NCI-H446 (cell line): ENCODE data around the gene NBEA.

Experiments used
- DNase-seq, 2 experiments: peaks; one replicate each; lab custom pipeline; 2025; lab: John Stamatoyannopoulos, UW

Gene NBEA

DNA sequence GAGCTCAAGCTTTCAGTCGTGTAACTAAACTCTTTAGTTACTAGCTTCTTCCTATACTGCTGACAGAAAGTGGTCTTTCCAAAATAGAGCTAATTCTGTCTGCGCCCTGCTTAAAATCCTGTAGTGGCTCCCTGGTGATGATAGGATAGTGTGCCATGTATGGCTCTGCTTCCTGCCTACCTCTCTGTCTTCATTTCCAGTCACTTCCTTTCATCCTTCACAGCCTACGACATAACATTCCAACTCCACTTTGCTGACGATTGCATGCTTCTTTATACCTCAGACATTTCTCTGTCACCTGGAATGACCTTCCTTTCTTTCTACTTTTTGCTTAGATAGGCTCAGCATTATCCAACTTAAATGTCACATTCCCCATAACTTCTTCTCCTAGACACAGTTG, 343.6 kb downstream of the NBEA start:
- DNase-seq = no peak

DNA sequence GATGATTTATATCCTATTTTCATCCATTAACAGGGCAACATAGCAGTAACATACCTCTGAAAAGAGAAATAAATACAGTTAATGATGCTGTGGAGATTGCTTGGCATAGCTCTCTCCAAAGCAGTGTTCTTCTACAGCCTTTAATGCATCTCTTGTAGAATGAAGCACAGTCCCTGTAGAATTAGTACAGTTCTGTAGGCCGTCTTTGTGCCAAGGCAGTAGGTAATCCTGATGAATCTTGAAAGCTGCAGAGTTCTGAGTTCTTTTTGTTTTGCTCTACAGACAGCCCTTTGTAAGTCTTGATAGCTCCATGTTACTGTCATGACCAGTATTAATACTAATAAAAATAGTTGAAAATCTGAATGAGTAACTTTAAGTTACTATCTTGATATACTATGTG, 350.3 kb downstream of the NBEA start:
- no peak for DNase-seq

DNA sequence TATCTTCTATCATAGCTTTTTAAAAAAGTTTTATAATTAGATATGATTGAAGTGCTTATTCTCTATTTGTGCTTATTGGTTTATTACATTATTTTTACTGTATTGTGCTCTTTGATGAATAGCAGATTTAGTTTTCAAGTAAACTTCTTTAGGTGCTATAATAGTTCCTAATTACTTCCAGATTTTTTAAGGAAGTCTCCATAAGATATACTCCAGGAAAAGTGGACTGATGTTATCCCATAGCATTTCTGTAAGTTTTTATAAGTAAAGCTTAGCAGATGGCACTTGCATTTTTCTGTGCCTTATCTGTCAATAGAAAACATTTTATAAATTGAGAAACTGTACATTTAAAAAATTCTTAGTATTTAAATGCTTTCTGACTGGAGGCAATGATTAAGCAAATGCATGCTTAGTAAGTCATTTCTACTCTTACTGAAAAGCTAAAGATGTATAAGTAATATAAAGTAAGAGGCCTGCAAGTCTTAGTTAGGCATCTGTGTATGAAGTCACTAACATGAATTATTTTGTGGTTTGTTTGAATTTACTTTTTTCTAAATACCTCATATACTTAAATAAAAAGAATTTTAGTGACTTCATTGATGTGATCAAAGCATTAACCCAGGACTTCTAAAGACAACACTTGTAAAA, 351.6 kb downstream of the NBEA start:
- DNase-seq = no peak

DNA sequence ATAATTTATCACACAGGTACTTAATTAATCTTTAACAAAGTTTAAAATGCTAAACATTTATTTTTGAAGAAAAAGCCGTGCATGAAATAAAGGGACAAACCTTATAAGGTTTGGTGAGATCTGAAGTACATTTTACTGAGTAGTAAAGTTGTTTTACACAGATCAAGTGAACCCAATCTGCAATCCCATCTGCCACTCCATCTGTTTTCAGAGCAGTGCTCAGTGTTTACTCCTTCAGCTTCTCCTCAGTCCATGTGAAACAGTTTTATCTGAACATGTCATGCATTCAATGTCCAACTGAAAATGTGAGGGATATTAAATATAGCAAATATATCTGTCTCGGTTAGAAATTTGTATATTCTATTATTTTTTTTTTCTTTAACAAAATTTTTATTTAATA, 367.6 kb downstream of the NBEA start:
- DNase-seq = peak; percentile 75 to 86

DNA sequence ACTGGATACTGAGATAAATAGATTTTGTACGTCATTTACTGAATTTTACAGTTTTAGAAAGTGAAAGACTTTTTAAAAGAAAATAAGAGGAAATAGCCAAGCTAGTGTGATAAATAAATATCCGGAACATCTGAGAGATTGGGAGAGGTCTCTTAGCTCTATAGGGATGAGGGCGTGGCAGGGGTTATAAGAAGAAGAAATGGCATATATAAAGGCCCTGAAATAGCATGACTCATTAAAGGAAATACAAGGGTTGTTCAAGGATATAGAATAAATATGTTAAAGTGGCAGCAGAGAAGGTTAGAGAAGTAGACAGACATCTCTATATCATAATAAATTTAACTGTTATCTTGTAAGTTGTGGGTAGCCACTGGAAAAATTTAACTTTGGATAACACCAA, 390.1 kb downstream of the NBEA start:
- DNase-seq = no peak

DNA sequence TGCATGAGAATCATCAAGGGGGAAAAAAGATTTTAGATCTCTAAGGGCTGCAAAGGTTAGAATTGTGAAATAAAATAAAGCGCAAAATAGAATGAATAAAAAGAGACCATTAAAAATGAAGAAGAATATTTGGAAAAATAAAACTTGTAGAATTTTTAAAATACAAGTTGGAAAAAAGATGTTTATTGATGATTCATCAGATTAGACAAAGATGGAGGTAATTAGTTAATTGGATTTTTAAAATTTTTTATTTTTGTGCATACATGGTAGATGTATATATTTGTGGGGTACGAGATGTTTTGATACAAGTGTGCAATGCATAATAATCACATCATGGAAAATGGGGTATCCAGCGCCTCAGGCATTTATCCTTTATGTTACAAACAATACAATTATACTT, 391.1 kb downstream of the NBEA start:
- DNase-seq = no peak

DNA sequence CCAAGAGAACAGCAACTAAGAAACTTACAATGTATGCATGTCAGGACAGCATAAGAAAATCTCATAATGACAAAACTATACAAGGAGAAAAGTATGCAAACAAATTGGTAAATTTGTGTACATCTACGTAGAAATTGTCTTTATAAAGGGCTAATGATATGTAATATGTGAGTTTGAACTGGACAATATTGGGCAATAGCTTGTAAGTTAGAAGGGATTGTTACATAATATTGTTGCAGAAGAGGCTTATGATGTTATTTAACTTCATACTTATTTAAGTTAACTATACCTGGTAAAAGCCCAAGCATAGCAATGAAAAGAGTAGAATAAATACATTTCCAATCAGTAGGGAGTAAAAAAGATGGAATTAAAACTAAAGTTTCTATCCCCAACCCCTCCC, 400.4 kb downstream of the NBEA start:
- DNase-seq = no peak

DNA sequence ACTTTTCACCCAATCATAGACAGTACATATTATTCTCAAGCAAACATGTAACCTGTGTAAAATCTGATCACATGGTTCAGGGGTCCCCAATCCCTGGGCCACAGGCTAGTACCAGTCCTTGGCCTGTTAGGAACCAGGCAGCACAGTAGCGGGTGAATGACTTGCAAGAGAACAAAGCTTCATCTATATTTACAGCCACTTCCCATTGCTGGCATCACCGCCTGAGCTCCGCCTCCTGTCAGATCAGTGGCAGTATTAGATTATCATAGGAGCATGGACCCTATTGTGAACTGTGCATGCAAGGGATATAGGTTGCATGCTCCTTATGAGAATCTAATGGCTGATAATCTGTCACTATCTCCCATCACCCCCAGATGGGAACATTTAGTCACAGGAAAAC, 401.3 kb downstream of the NBEA start:
- DNase-seq = no peak

DNA sequence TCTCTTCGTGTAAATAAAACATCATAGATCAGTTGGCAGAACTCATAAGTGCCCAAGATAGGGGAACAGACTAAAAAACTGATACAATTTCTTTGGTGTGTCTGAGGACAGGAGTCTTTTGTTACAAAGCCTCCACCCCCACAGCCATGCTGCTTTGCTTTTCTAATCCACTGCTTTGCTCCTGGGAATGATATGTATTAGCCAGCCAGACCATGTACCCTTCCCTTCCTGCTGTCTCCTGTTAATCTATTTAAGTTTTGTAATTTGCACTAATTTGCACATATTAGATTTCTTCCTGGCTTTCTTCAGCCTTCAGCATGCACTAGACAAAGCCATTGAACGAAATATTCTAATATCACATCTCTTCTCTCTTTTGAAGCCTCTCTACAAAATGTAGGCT, 403.9 kb downstream of the NBEA start:
- DNase-seq = no peak

DNA sequence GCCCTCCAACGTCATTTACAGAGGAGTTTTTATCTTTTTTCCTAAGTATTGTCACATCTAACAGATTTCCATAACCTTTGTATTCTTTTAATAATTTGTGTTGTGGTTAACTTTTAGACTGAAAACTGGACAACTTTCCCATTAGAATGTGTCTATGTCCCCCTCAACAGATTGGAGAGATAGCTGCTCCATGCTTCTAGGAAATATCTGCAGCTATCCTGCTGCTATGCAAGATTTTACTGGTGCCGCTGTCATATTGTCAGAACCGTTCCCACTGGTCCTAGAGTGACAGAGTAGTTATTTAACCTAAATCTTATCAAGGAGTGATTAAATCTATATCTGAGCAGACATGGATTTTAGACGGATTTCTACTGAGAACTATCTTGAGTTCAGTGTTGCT, 404.4 kb downstream of the NBEA start:
- no peak for DNase-seq

DNA sequence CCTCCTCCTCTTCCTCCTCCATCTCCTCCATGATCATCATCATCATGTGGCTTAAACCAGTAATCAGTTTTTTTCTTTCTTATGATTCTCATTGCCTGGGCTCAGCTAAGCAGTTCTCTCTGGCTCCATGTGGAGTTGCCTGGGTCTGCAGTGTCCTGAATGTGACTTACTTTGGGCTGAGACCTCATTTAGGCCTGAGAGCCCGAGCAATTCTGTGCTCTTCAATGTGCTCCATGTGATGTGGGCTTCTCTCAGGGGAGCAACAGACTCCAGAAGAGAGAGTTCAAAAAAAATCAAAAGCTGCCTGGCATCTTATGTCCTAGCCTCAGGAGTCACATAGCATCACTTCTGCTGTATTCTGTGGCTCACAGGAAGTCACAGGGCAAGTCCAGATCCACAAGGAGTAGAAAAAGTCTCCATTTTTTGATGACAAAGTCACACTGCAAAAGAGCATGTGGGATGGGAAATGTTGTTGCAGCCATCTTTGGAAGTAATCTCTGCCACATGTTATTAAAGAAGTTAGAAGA, 405.7 kb downstream of the NBEA start:
- no peak for DNase-seq

DNA sequence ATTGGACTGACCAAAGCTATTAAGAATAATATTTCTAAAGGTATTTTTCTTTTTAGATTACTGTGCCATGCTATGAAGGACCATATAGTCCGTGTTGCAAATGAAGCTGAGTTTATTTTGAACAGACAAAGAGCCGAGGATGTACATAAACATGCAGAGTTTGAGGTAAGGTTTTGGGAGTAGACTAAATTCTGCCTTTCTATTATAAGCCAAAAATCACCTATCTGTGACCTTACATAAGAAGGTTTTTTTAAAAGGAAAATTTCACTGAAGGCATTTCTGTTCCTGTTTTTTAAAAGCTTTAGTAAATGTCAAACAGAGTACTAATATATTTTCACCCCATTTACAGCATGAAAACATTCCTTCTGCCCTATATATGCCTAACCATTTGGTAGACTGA, 407.0 kb downstream of the NBEA start:
- DNase-seq = no peak

DNA sequence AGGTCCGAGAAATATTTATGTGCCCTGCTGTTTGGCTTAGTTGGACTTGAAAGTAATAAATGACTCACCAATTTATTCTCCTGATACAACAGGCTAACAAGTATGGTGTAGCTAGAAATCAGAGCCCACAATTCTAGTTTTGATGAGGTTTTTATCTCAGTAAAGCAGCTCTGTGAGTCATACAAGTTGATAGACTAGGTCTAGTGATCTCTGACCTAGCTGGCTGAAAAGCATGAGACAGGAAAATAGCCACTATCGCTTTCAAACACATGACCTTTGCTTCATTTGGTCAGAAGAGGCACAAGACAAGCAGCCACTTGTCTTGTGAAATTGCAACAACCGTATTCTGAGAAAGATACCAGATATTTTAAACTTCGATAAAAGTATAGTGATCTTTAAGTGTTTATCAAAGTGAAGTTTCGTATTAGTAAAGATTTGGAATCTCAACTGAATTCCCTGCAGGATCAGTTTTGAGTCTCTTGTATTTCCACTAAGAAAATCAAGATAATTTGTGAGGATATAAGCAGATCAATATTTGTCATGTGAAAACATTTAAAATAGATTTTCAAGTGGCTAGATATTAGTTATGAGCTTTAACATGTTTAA, 407.7 kb downstream of the NBEA start:
- no peak for DNase-seq

DNA sequence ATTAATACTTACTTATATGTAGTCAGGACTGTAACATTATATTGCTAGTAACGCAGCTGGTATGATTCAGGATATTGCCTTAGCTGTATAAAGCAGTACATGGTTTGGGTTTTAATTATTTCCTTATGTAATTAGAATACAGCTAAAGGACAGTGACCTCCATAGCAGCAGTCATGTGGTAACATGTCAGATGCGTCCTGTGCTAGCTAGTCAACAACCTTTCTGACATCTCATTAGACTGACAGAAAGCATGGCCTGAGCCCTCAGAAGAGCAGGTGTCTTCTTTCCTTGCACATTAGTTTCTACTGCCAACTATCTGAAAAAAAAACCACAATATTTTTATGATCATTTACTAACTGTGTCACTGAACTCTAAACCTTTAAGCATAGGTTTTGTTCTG, 412.2 kb downstream of the NBEA start:
- DNase-seq = no peak

DNA sequence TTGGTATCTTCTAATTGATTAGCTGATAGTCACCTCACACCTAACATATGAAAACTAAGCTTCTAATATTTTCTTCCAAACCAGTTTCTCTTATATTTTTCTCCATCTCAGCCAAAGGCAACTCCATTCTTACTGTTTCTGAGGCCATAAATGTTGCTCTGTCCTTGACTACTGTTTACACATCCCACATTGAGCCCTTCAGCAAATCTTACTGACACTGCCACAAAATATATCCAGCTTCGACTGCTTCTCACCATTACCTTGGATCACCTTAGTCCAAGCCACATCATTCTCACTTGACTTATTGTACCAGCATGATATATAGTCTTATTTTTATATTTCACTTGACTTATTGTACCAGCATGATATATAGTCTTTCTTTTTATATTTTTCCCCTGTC, 412.8 kb downstream of the NBEA start:
- DNase-seq = no peak

DNA sequence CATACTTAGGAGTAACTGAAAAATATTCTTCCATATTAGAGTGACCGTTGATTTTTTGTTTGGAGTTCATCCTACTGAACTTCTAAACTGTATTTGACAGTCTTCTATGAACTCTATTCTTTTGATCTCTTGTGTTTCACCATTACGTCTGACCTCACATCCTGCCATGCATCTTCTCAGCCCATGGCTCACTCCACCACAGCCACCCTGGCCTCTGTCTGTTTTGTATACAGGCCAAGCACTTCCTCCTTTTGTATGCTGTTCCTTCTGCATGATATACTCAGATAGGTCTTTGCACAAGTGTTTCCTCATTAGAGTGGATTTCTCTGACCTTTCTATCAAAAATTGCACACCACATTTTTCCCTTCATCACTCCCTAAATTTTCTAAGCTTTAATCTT, 414.5 kb downstream of the NBEA start:
- no peak for DNase-seq

DNA sequence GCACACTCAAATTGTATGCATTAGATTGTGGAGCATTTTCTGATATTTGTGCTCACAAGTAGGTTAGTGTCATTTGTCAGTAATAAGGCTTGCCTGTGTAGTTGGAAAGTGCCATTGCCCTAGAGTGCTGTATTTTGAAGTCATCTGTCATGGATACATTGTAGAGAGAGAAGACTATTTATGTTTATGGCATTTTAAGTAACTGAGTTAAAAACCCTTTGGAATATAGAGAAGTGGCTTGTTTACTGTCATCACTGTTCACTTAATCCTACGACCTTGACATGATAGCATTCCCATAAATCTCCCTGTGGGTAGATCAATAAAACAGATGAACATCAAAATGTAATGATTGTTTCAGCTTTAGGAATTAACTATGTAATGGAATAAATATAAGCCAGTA, 423.8 kb downstream of the NBEA start:
- DNase-seq = no peak

DNA sequence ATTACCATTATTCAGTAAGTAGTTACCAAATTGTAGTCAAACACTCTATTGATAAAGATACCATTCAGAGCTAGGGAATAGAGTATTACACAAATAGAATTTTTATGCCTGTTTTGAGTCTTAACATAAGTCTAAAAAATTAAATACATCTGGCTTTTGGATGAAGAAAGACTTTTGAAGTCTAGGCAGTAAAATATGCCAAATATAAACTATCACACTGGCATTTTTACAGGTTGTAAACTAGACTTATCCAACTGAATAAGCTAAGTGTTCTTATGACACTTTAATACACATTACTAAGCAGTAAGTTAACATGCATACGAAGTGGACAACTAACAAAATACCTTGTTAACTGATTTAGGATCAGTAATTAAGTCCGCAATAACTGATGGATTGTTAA, 425.5 kb downstream of the NBEA start:
- DNase-seq = no peak

DNA sequence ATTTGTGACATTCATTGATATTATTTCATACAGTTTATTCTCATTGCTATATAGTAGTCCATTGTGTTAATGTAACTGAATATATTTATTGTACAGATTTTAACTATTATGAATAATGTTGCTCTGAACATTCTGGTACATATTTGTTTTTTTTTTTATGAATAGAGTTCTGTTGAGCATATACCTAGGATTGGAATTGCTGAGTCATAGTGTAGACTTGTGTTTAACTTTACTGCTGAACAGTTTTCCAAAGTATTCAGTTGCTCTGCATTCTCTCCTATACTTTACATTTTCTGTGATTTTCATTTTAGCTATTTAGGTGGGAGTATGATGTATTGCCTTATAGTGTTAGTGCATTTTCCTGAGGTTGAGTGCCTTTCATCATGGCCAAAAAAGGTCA, 436.9 kb downstream of the NBEA start:
- no peak for DNase-seq

DNA sequence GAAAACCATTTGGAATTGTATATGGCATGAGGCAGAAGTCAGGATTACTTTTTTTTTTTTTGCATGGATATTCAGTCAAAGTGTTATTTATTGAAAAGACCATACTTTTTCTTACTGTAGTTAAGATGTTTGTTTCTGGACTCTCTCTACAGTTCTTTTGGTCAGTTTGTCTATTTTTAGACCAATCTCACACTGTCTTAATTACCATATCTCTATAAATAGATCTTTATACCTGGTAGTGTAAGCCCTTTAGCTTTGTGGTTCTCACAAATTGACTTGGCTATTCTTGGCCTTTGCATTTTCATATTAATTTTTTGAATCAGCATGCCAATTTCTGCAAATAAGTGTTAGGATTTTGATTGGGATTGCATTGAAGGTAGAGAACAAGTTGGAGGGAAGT, 437.6 kb downstream of the NBEA start:
- DNase-seq = no peak

DNA sequence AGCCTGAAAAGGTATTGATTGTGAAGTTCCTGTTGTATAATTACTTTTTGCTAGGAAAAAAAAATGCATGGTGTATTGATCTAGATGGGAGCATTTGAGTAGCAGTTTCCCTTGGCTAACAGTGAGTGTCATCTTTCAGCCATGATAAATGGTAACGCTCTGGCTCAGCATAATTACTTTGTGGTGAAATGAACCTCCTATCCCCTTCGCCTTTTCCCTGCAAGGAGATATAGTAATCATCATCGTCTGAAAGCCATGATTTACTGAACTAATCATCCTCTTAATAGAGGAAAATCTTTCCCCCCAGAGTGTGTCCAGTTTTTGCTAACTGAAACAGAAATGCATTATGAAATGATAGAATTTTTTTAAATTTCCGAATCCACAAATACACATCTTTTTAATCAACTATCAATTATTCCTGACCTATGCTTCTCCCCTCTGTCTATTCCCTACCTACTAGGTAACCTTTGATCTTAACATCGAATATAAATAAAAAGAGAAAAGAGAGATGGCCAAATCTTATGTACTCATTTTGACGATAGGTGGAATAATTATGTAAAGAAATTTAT, 445.7 kb downstream of the NBEA start:
- DNase-seq = no peak

DNA sequence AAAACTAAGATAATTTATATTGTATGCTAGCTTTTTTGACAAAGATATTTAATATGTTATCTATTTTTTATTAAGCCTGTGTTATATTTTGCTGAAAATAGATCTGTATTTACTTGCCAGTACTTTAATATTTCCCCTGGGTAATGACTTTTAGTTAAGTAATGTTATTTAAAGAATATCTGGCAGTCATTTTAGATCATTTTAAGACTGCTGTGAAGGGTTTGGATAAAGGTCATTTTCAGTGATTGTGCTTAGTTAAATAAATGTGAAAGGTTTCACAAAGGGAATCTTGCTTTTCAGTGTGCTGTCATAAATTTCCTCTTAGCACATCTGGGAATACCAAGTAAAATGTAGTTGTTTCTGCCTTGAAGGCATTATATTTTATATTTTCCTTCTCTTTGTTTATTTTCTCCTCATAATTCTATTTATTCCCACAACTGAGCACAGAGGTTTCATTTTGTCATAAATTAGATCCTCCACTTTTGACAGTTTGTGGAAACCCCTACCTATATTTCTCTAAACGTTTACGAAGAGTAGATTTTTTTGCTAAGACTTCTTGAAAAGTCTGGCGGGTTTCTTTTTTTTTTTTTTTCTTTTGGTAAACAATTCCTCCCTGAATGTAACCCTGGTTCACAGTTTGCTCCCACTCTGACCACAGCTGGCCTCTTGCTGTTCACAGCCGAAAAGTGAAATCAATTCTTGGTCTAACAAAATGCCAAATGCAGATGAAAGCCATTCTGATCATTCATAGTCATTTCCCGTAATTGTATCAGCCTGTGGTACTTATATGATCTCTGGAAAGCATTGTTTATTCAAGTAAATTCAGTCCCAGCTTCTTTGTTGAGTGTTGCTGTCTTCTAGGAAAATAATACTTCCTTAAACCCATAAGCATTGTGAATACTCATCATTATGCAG, 446.6 kb downstream of the NBEA start:
- DNase-seq = no peak

DNA sequence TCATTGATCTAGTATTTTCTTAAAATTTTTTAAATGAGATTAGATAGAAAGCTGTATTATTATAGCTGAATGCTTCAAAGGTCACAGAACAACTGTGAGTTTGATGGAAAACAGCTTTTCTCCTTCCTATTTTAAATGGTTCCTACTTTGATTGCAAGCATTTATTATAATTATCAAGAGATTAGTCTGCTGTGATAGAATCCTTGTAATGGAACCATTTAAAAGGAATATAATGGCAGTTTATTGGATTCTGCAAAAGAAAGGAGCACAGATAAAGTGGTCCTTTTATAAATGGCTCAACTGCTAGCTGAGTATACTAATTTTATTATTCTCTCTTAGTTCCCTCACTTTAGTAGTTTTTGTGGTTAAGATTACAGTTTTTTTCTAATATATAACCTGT, 447.5 kb downstream of the NBEA start:
- no peak for DNase-seq
